ENCODE results near the gene PROM2. TPM values are rescaled to one million over a fixed set of nuclear protein-coding genes. Genes with fewer than 3 reads are reported as not detected.

PROM2 gene
- total RNA-seq, 1 experiment from 2014 or later, result 1.6 TPM

GRCh38 chr2:95292623-95293260 is 18.5 kb downstream of the PROM2 start:
- no peak for DNase-seq (ENCODE audit: low spot score)
- no peaks in the 10 kb centered on the region for H3K9me3 ChIP-seq (ENCODE audit: low read depth, low read length, poor library complexity, severe bottlenecking)
- intact Hi-C loops (cut with micrococcal nuclease; ENCODE audit: unreplicated experiment), result no loop called here
- BruUV-seq (replicated peaks), result no TSS peak
- POLR2A ChIA-PET (ENCODE audit: low non-redundant PET), result no interaction called here
- CTCF ChIA-PET, result no interaction called here
- no peaks in the 10 kb centered on the region for H3K36me3 ChIP-seq (ENCODE audit: insufficient read depth, low read length, poor library complexity, severe bottlenecking)
- H3K27ac ChIP-seq (ENCODE audit: low read depth, low read length, poor library complexity, severe bottlenecking), result no peak overlapping the region
- H3K4me1 ChIP-seq (ENCODE audit: insufficient read depth, low read length, poor library complexity, severe bottlenecking), result no peaks in the 10 kb centered on the region
- H3K27me3 ChIP-seq (replicated peaks; ENCODE audit: insufficient read depth, low read depth, low read length, poor library complexity), result no peaks in the 10 kb centered on the region
- TF ChIP-seq CTCF (conservative IDR thresholded peaks at IDR 0.05; ENCODE audit: low read depth, low read length) (no peak), EZH2 (IDR thresholded peaks at IDR 0.05; ENCODE audit: borderline replicate concordance, low read depth, low read length, poor library complexity, severe bottlenecking) (no peak)
- H3K4me3 ChIP-seq (ENCODE audit: low read depth, low read length, poor library complexity, severe bottlenecking), result no peak overlapping the region

- no peak for DNase-seq (ENCODE audit: low spot score)
- ChIA-PET POLR2A (ENCODE audit: low non-redundant PET) (no interaction called here), CTCF (no interaction called here)
- BruUV-seq (replicated peaks), result no TSS peak
- TF ChIP-seq CTCF (conservative IDR thresholded peaks at IDR 0.05; ENCODE audit: low read depth, low read length) (no peak), EZH2 (IDR thresholded peaks at IDR 0.05; ENCODE audit: borderline replicate concordance, low read depth, low read length, poor library complexity, severe bottlenecking) (no peak)
- Histone ChIP-seq H3K4me3 (ENCODE audit: low read depth, low read length, poor library complexity, severe bottlenecking) (no peak overlapping the region), H3K27me3 (replicated peaks; ENCODE audit: insufficient read depth, low read depth, low read length, poor library complexity) (no peaks in the 10 kb centered on the region), H3K27ac (ENCODE audit: low read depth, low read length, poor library complexity, severe bottlenecking) (no peak overlapping the region), H3K36me3 (ENCODE audit: insufficient read depth, low read length, poor library complexity, severe bottlenecking) (no peaks in the 10 kb centered on the region), H3K4me1 (ENCODE audit: insufficient read depth, low read length, poor library complexity, severe bottlenecking) (no peaks in the 10 kb centered on the region), H3K9me3 (ENCODE audit: low read depth, low read length, poor library complexity, severe bottlenecking) (no peaks in the 10 kb centered on the region)
- intact Hi-C loops (cut with micrococcal nuclease; ENCODE audit: unreplicated experiment), result no loop called here
These were observed 20.5 kb downstream of the PROM2 start for GRCh38 chr2:95294579-95295250.

- no peak for TF ChIP-seq CTCF (conservative IDR thresholded peaks at IDR 0.05; ENCODE audit: low read depth, low read length)
- TF ChIP-seq EZH2 (IDR thresholded peaks at IDR 0.05; ENCODE audit: borderline replicate concordance, low read depth, low read length, poor library complexity, severe bottlenecking), result no peak
- ChIA-PET POLR2A (ENCODE audit: low non-redundant PET) (no interaction called here), CTCF (no interaction called here)
- DNase-seq (ENCODE audit: low spot score), result no peak
- H3K27me3 ChIP-seq (replicated peaks; ENCODE audit: insufficient read depth, low read depth, low read length, poor library complexity), result no peaks in the 10 kb centered on the region
- BruUV-seq (replicated peaks), result no TSS peak
- intact Hi-C loops (cut with micrococcal nuclease; ENCODE audit: unreplicated experiment), result no loop called here
- no peaks in the 10 kb centered on the region for H3K9me3 ChIP-seq (ENCODE audit: low read depth, low read length, poor library complexity, severe bottlenecking)
- H3K4me1 ChIP-seq (ENCODE audit: insufficient read depth, low read length, poor library complexity, severe bottlenecking), result no peaks in the 10 kb centered on the region
- H3K36me3 ChIP-seq (ENCODE audit: insufficient read depth, low read length, poor library complexity, severe bottlenecking), result no peaks in the 10 kb centered on the region
- no peak overlapping the region for H3K27ac ChIP-seq (ENCODE audit: low read depth, low read length, poor library complexity, severe bottlenecking)
- no peak overlapping the region for H3K4me3 ChIP-seq (ENCODE audit: low read depth, low read length, poor library complexity, severe bottlenecking)
These were observed 21.1 kb downstream of the PROM2 start for GRCh38 chr2:95295376-95295775.
